Fibroblast of mammary gland (primary cell): ENCODE data around the gene CLSTN2.

ENCODE experiments used
- DNase-seq: peaks from one replicate; pipeline ENCODE4 v3.0.0-alpha.2; 2010; ENCODE audit warnings: low read depth
- H3K4me3 ChIP-seq: 2 replicates; pipeline ENCODE4 v1.5.1; 2011; ENCODE audit warnings: low read depth, mild to moderate bottlenecking, low read length, moderate library complexity; ENCODE audit not compliant: control insufficient read depth
- TF ChIP-seq, protein P1 (sequence below): conservative IDR thresholded peaks from 2 replicates; pipeline ENCODE4 v1.5.1; 2011; ENCODE audit warnings: low read depth, low read length, inconsistent platforms; ENCODE audit not compliant: control insufficient read depth, insufficient read depth

The CLSTN2 gene

DNA sequence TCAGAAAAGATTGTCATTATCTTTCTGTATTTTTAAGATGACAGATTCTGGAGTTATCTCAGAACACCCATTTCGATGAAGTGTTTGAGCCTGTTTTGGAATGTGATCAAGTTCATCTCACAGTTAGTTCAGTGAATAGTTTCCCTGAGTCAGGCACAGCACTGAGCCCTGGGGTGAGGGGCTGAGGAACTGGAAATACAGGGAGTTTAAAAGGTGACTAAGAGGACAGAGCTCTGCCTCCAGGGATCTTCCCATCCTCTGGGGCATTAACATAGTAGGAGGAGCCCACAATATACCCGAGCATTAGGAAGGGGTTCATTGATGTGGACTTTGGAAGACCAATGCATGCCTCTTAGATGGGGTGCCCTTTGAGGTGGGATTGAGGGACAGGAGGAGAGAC, 355.1 kb downstream of the CLSTN2 start:
- H3K4me3 ChIP-seq, result no peak overlapping the region
- TF ChIP-seq, protein P1, sequence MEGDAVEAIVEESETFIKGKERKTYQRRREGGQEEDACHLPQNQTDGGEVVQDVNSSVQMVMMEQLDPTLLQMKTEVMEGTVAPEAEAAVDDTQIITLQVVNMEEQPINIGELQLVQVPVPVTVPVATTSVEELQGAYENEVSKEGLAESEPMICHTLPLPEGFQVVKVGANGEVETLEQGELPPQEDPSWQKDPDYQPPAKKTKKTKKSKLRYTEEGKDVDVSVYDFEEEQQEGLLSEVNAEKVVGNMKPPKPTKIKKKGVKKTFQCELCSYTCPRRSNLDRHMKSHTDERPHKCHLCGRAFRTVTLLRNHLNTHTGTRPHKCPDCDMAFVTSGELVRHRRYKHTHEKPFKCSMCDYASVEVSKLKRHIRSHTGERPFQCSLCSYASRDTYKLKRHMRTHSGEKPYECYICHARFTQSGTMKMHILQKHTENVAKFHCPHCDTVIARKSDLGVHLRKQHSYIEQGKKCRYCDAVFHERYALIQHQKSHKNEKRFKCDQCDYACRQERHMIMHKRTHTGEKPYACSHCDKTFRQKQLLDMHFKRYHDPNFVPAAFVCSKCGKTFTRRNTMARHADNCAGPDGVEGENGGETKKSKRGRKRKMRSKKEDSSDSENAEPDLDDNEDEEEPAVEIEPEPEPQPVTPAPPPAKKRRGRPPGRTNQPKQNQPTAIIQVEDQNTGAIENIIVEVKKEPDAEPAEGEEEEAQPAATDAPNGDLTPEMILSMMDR, result no peak
- DNase-seq, result peak; percentile 81

DNA sequence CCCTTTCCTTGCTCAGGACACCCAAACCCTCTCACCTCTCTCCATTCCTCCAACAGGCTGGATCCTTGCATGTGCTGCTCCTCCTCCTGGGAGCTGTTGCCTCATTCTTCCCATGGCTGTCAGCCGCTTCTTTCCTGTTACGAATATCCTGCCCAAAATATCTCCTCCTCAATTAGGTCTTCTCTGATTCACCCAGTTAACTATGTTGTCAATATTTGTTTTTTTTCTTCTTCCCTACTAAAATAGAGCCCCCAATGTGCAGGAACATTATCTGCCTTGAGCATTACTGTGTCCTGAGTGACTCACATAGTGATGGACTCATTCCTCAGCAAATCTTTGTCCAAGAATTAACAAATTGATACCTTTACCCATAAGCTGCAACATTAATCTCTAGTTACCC, 357.2 kb downstream of the CLSTN2 start:
- TF ChIP-seq, protein P1, result no peak
- DNase-seq, result peak; percentile 96
- no peak overlapping the region for H3K4me3 ChIP-seq

DNA sequence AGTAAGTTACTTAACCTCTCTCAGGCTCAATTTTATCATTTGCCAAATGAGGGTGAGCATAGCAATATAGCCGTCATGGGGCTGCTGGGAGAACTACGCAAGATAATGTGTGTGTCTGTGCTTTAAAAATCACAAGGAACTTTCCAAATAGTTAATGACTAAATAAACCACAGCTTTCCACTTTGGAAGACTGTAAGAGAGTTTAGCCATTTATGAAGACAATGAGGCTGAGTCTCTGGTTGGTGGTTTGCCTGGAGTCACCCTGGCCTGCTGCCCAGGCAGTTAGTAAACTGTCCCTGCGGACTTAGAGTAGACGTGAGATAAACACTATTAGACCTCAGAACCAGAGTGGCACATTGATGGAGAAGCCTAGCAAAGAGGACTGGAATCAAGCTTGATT, 357.7 kb downstream of the CLSTN2 start:
- TF ChIP-seq, protein P1, result no peak
- peak; percentile 100 for DNase-seq
- no peak overlapping the region for H3K4me3 ChIP-seq

DNA sequence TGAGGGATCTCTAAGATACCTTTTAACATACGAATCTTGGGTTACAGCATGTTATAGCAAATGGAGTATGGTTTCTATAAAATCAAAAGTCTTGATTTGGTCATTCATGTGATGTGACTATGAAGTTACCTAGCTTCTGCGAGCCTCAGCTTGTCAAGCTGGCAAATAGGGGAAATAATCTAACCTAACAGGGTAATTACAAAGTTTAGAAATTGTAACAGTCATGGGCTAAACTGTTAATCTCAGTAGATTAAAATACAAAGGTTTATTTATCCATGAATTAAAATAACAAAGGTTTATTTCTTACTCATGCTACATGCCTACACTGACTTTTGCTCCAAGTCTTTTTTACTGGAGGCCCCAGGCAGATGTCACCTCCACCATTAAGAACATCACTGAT, 359.1 kb downstream of the CLSTN2 start:
- TF ChIP-seq, protein P1, result no peak
- no peak for DNase-seq
- H3K4me3 ChIP-seq, result no peak overlapping the region

DNA sequence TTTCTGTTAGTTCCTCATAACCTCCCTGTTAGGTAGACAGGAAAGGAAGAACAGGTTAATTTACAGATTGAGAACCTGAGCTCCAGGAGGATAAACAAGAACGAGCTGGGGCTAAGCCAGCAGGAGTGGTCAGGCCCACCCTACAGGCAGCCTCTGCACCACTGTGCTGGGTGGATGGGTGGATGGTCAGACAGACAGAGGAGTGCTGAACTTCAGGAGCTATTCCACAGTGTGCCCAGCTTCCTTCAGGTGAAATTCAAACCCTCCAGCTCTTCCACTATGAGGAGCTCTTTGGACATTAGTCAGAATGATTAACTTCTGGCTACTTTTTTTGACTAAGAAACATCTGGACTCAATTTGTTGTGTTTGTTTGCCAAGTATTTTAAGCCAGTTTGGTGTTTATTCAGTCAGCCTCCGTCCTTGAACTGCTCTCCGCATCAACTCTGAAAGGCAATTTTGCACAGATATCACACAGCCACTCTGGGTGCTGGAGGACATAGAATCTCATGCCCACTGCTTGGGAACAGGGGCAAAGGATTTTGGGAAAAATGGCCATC, 361.9 kb downstream of the CLSTN2 start:
- DNase-seq, result peak; percentile 92
- no peak overlapping the region for H3K4me3 ChIP-seq
- TF ChIP-seq, protein P1, result peak; percentile 37

DNA sequence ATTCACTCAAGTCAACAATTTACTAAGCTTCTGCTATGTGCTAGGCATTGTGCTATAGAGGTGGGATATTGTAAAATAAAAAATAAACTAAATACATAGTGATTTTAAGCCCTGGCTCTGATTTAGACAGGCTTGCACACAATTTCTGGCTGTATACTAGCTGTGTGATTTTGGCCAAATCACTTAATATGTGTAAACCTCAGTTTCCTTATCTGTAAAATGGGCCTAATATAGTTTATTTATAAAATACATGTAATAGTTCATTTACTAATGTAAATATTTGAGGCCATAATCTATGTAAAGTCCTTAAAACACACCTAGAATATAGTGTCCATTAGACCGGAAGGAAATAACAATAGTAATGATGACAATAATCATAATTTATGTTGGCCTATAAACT, 363.1 kb downstream of the CLSTN2 start:
- DNase-seq, result no peak
- TF ChIP-seq, protein P1, result no peak
- no peak overlapping the region for H3K4me3 ChIP-seq

DNA sequence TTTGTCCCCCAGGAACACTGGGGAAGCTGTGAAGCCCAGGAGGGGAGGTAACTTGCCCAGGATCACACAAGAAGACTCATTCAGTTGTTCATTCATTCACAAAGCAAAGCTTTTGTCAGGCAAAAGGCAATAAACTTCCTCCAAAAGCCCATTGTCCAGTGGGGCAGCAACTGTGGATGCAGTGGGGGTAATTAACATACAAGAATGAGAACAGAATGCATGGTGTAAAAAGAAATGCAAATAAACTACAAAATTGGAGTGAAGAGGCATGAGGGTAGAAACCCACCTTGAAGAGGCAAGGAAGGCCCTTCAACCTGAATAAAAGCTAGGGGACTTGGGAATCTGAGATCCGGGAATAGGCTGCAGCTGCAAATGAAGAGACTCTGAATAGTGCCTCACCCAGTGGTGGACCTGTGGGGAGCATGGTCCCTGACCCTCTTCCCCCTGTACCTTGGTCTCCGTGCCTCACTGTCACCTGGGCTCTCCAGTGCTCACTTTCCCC, 363.6 kb downstream of the CLSTN2 start:
- H3K4me3 ChIP-seq, result no peak overlapping the region
- no peak for DNase-seq
- TF ChIP-seq, protein P1, result no peak
